Hepatocyte (in vitro differentiated cells): Measurements from ENCODE around the gene PIP4K2C.

Source experiments
- EZH2 ChIP-seq: fragments of 200-600 bp; sonication (generic); IDR thresholded peaks from 2 replicates; pipeline ENCODE4 v1.6.1; 2016; ENCODE audit warnings: antibody characterized with exemption, mild to moderate bottlenecking, borderline replicate concordance
- EZH2phosphoT487 ChIP-seq: fragments of 200-600 bp; sonication (generic); IDR thresholded peaks from one replicate; pipeline ENCODE4 v1.6.1; 2018; ENCODE audit warnings: antibody characterized with exemption, mild to moderate bottlenecking, low read depth, moderate library complexity; ENCODE audit not compliant: unreplicated experiment, severe bottlenecking
- TF ChIP-seq, protein P1 (sequence below): fragments of 200-600 bp; sonication (generic); IDR thresholded peaks from 2 replicates; pipeline ENCODE4 v1.5.1; 2016; ENCODE audit warnings: antibody characterized with exemption, mild to moderate bottlenecking; ENCODE audit not compliant: poor library complexity

DNA sequence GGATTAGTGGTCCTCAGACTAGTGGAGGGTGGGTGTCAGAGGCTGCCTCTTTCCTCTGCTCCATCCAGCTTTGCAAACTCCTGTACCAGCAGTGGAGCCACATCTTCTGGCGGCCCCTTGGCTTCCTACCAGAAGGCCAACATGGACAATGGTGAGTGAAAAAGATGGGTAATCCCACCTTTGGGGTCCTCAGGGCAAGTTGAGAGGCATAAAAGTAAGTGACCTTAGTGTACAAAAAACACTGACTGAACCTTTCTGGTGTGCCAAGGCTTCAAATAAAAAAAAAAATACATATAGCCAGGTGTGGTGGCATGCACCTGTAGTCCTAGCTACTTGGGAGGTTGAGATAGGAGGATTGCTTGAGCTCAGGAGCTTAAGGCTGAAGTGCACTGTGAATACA lies 9.2 kb upstream of the PIP4K2C start:
- TF ChIP-seq, protein P1, sequence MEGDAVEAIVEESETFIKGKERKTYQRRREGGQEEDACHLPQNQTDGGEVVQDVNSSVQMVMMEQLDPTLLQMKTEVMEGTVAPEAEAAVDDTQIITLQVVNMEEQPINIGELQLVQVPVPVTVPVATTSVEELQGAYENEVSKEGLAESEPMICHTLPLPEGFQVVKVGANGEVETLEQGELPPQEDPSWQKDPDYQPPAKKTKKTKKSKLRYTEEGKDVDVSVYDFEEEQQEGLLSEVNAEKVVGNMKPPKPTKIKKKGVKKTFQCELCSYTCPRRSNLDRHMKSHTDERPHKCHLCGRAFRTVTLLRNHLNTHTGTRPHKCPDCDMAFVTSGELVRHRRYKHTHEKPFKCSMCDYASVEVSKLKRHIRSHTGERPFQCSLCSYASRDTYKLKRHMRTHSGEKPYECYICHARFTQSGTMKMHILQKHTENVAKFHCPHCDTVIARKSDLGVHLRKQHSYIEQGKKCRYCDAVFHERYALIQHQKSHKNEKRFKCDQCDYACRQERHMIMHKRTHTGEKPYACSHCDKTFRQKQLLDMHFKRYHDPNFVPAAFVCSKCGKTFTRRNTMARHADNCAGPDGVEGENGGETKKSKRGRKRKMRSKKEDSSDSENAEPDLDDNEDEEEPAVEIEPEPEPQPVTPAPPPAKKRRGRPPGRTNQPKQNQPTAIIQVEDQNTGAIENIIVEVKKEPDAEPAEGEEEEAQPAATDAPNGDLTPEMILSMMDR, result no peak
- TF ChIP-seq EZH2phosphoT487 (no peak), EZH2 (no peak)
